HepG2 (cell line): ENCODE measurements around the gene MAMSTR. TPM values are rescaled to one million over a fixed set of nuclear protein-coding genes. Genes with fewer than 3 reads are reported as not detected.

ENCODE experiments used
- EED ChIP-seq: sonication (generic); formaldehyde crosslinking; IDR thresholded peaks from 2 replicates; pipeline ENCODE4 v1.5.0; 2020; ENCODE audit warnings: mild to moderate bottlenecking, missing genetic modification reagents
- HMGA1 ChIP-seq: sonication (generic); formaldehyde crosslinking; conservative IDR thresholded peaks from 2 replicates; pipeline ENCODE4 v1.4.0; 2020; ENCODE audit warnings: missing genetic modification reagents
- HOXA3 ChIP-seq: sonication (generic); formaldehyde crosslinking; IDR thresholded peaks from 2 replicates; pipeline ENCODE4 v1.5.0; 2020; ENCODE audit warnings: missing genetic modification reagents
- KAT7 ChIP-seq: IDR thresholded peaks from 2 replicates; pipeline ENCODE4 v1.6.1; 2018; ENCODE audit warnings: borderline replicate concordance, missing compliant biosample characterization
- NFE2L2 ChIP-seq: fragments of 150-350 bp; IDR thresholded peaks from 2 replicates; pipeline ENCODE4 v1.6.1; 2014; ENCODE audit warnings: low read length
- NR2F2 ChIP-seq: IDR thresholded peaks from 2 replicates; pipeline ENCODE4 v1.6.1; 2012; ENCODE audit warnings: low read depth, inconsistent platforms, borderline replicate concordance
- NRL ChIP-seq: sonication (generic); formaldehyde crosslinking; IDR thresholded peaks from 2 replicates; pipeline ENCODE4 v1.5.0; 2020; ENCODE audit warnings: missing genetic modification reagents, mild to moderate bottlenecking, moderate library complexity, borderline replicate concordance
- SRSF9 ChIP-seq: fragments of 200-400 bp; formaldehyde crosslinking; IDR thresholded peaks from 2 replicates; pipeline ENCODE4 v1.6.1; 2018; ENCODE audit warnings: borderline replicate concordance, mild to moderate bottlenecking, low read depth, low read length; ENCODE audit not compliant: insufficient read depth, poor library complexity, severe bottlenecking
- ZC3H13 ChIP-seq: sonication (generic); formaldehyde crosslinking; IDR thresholded peaks from 2 replicates; pipeline ENCODE4 v1.8.1; 2023; ENCODE audit warnings: mild to moderate bottlenecking, missing genetic modification reagents, moderate library complexity
- ZNF484 ChIP-seq: sonication (generic); formaldehyde crosslinking; IDR thresholded peaks from 2 replicates; pipeline ENCODE4 v1.5.1; 2020; ENCODE audit warnings: mild to moderate bottlenecking, low read depth, missing genetic modification reagents, borderline replicate concordance
- ZNF577 ChIP-seq: sonication (generic); formaldehyde crosslinking; IDR thresholded peaks from 2 replicates; pipeline ENCODE4 v1.4.0; 2020; ENCODE audit warnings: mild to moderate bottlenecking, low read depth, missing genetic modification reagents, borderline replicate concordance
- ZNF616 ChIP-seq: sonication (generic); formaldehyde crosslinking; IDR thresholded peaks from 2 replicates; pipeline ENCODE4 v1.5.0; 2020; ENCODE audit warnings: low read depth, mild to moderate bottlenecking, missing genetic modification reagents
- ZNF772 ChIP-seq: sonication (generic); formaldehyde crosslinking; IDR thresholded peaks from 2 replicates; pipeline ENCODE4 v1.5.0; 2020; ENCODE audit warnings: mild to moderate bottlenecking, missing genetic modification reagents
- ZNF775 ChIP-seq: sonication (generic); formaldehyde crosslinking; IDR thresholded peaks from 2 replicates; pipeline ENCODE4 v1.4.0; 2020; ENCODE audit warnings: missing genetic modification reagents, mild to moderate bottlenecking, moderate library complexity, borderline replicate concordance
- polyA plus RNA-seq, 8 experiments: library from polyadenylated mRNA; depleted of rRNA in 3 of 8; stranded (reverse) in 7 of 8; unstranded in 1 of 8; fragments of >200 nt; fragmentation: Illumina TruSeq in 4 of 8; extraction: Trizol in 4 of 8; gene quantifications; 2 replicates each; pipeline versions ENCODE4 v1.2.1 to v1.2.3, GENCODE V29; 2011 to 2016; ENCODE audit warnings: low read depth in 4 of 8, missing spikeins in 1 of 8, mixed read lengths in 1 of 8; ENCODE audit not compliant: insufficient read depth in 1 of 8
- total RNA-seq, 5 experiments: library from RNA; depleted of rRNA; stranded (reverse); fragments of >200 nt; fragmentation: Illumina TruSeq; extraction: Trizol; gene quantifications; 2 replicates each; pipeline ENCODE4 v1.2.3, GENCODE V29; 2016; ENCODE audit warnings: low read depth in 1 of 5
- TF ChIP-seq, protein P1 (sequence below), 2 experiments: sonication (generic) in 1 of 2; formaldehyde crosslinking in 1 of 2; IDR thresholded peaks; 2 replicates each; pipeline versions ENCODE4 v1.6.1 to v1.9.0; 2014 to 2022; ENCODE audit warnings: antibody characterized with exemption in 1 of 2, borderline replicate concordance in 1 of 2, inconsistent platforms in 1 of 2, low read depth in 1 of 2, missing genetic modification reagents in 1 of 2
- TF ChIP-seq, protein P2 (sequence below): sonication (generic); formaldehyde crosslinking; IDR thresholded peaks from 2 replicates; pipeline ENCODE4 v1.5.0; 2020; ENCODE audit warnings: mild to moderate bottlenecking, missing genetic modification reagents, moderate library complexity
- TF ChIP-seq, protein P3 (sequence below): sonication (generic); formaldehyde crosslinking; conservative IDR thresholded peaks from 2 replicates; pipeline ENCODE4 v1.8.0; 2022; ENCODE audit warnings: mild to moderate bottlenecking, moderate library complexity, missing genetic modification reagents

The MAMSTR gene
- total and polyA plus RNA-seq, 2 of the 13 experiments (the other 11 are each of a cell fraction or from before 2014, with no cell fraction given) = 2.2 to 2.4 TPM

DNA sequence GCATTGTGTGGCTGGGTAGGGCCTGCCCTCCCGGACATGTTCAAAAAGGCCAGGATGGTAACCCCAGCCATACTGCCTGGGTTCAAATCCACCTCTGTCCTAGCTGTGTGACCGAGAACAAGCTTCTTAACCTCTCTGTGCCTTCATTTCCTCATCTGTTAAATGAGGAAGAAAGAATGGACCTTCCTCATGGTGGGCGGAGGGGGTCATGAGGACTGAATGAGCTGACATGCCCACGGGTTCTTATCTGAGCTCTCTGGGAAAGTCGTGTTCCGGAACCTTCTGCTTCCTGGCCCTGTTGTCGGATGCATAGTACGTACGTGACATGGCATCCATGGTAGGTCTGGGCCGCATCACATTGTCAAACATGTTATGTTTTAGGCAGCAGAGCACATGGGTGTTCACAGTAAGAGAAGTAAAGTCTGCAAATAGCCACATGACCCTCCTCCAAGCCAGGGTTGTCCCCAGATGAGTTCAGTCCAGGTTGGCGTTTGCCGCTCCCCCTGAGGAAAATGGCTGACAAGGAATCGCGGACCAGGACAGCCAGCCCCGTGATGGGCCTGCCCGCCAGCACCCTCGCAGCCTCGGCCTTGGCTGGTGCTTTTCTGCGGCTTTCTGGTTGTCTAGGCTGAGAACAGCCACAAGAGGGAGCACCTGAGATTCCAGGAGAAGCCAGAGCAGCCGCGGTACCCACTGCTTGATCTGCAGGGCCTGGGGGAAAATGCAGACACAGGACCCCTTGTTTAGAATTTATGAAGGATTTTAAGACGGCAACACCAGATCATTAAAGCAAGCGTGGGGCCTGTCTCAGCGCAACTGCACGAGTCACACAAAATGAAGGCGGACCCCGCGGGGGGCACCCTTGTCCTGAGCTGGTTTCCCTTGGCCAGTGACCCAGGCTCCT, 44.4 kb downstream of the MAMSTR start (continued):
- TF ChIP-seq, protein P1, sequence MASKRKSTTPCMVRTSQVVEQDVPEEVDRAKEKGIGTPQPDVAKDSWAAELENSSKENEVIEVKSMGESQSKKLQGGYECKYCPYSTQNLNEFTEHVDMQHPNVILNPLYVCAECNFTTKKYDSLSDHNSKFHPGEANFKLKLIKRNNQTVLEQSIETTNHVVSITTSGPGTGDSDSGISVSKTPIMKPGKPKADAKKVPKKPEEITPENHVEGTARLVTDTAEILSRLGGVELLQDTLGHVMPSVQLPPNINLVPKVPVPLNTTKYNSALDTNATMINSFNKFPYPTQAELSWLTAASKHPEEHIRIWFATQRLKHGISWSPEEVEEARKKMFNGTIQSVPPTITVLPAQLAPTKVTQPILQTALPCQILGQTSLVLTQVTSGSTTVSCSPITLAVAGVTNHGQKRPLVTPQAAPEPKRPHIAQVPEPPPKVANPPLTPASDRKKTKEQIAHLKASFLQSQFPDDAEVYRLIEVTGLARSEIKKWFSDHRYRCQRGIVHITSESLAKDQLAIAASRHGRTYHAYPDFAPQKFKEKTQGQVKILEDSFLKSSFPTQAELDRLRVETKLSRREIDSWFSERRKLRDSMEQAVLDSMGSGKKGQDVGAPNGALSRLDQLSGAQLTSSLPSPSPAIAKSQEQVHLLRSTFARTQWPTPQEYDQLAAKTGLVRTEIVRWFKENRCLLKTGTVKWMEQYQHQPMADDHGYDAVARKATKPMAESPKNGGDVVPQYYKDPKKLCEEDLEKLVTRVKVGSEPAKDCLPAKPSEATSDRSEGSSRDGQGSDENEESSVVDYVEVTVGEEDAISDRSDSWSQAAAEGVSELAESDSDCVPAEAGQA (IDR thresholded peaks at IDR 0.05; ENCODE audit: low read depth) = no peak
- TF ChIP-seq, protein P1 (CRISPR knock-in tag; IDR thresholded peaks at IDR 0.05; ENCODE audit: borderline replicate concordance) = no peak
- TF ChIP-seq ZNF772 (no peak), HOXA3 (CRISPR knock-in tag) (peak; percentile 70), KAT7 (CRISPR knock-in tag) (no peak), NFE2L2 (no peak), ZNF577 (CRISPR knock-in tag) (no peak), ZNF484 (CRISPR knock-in tag) (no peak), NRL (no peak), ZNF616 (no peak), ZC3H13 (CRISPR knock-in tag) (no peak), SRSF9 (no peak), HMGA1 (no peak), EED (no peak), ZNF775 (CRISPR knock-in tag) (no peak), NR2F2 (no peak)
- TF ChIP-seq, protein P2, sequence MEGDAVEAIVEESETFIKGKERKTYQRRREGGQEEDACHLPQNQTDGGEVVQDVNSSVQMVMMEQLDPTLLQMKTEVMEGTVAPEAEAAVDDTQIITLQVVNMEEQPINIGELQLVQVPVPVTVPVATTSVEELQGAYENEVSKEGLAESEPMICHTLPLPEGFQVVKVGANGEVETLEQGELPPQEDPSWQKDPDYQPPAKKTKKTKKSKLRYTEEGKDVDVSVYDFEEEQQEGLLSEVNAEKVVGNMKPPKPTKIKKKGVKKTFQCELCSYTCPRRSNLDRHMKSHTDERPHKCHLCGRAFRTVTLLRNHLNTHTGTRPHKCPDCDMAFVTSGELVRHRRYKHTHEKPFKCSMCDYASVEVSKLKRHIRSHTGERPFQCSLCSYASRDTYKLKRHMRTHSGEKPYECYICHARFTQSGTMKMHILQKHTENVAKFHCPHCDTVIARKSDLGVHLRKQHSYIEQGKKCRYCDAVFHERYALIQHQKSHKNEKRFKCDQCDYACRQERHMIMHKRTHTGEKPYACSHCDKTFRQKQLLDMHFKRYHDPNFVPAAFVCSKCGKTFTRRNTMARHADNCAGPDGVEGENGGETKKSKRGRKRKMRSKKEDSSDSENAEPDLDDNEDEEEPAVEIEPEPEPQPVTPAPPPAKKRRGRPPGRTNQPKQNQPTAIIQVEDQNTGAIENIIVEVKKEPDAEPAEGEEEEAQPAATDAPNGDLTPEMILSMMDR (CRISPR knock-in tag) = peak; percentile 94
- TF ChIP-seq, protein P3, sequence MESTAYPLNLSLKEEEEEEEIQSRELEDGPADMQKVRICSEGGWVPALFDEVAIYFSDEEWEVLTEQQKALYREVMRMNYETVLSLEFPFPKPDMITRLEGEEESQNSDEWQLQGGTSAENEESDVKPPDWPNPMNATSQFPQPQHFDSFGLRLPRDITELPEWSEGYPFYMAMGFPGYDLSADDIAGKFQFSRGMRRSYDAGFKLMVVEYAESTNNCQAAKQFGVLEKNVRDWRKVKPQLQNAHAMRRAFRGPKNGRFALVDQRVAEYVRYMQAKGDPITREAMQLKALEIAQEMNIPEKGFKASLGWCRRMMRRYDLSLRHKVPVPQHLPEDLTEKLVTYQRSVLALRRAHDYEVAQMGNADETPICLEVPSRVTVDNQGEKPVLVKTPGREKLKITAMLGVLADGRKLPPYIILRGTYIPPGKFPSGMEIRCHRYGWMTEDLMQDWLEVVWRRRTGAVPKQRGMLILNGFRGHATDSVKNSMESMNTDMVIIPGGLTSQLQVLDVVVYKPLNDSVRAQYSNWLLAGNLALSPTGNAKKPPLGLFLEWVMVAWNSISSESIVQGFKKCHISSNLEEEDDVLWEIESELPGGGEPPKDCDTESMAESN (CRISPR knock-in tag) = 0 out of 2 replicates have a peak, but pooled peaks have one; percentile 23
